ENCODE data around the gene ADCY5.

DNA sequence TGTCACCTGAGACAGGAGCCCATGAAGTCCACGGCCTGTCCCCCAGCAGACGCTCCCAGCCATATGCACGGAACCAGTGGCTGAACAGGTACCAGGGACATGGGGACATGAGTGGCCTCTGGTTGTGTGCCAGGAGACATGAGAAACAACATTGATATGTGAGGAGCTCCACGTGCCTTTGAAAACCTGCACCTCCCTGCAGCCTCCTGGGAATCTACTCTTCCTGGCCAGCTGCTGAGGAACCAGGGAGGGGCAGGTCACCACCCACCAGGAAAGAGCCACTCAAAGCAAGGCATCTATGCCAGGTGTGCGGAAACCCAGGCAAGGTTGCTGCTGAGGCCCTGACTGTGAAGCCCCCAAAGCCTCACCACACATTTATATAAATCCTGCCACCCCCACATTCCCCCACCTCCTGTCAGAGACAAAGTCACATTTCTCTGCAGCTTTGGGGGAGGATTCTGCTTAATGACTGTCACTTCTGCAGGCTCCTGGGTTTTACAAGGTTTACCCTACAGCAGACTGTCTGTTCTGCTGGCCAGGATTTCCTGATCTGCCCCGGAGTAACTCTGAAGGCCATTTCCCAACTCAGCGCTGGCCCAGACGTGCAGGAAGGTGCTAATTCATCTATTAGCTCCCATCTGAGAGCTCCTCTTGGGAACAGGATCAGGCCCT lies 110.8 kb downstream of the ADCY5 start:
- TF ChIP-seq, protein P1, sequence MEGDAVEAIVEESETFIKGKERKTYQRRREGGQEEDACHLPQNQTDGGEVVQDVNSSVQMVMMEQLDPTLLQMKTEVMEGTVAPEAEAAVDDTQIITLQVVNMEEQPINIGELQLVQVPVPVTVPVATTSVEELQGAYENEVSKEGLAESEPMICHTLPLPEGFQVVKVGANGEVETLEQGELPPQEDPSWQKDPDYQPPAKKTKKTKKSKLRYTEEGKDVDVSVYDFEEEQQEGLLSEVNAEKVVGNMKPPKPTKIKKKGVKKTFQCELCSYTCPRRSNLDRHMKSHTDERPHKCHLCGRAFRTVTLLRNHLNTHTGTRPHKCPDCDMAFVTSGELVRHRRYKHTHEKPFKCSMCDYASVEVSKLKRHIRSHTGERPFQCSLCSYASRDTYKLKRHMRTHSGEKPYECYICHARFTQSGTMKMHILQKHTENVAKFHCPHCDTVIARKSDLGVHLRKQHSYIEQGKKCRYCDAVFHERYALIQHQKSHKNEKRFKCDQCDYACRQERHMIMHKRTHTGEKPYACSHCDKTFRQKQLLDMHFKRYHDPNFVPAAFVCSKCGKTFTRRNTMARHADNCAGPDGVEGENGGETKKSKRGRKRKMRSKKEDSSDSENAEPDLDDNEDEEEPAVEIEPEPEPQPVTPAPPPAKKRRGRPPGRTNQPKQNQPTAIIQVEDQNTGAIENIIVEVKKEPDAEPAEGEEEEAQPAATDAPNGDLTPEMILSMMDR (IDR thresholded peaks at IDR 0.05) = no peak
- TF ChIP-seq POLR2A (IDR thresholded peaks at IDR 0.05) = no peak

All from lower leg skin (tissue), 3 donors.